HG03565 (cell line): ENCODE data around the gene DNM1.
A peak's percentile ranks its signal among the peaks of the same experiment; 100 is the strongest.

Experiments
- ATAC-seq: cut with Tn5 transposase; IDR thresholded peaks from one replicate; pipeline ENCODE4 v1.9.1; 2021; ENCODE audit warnings: mild to moderate bottlenecking, moderate library complexity; ENCODE audit not compliant: unreplicated experiment

The DNM1 gene

DNA sequence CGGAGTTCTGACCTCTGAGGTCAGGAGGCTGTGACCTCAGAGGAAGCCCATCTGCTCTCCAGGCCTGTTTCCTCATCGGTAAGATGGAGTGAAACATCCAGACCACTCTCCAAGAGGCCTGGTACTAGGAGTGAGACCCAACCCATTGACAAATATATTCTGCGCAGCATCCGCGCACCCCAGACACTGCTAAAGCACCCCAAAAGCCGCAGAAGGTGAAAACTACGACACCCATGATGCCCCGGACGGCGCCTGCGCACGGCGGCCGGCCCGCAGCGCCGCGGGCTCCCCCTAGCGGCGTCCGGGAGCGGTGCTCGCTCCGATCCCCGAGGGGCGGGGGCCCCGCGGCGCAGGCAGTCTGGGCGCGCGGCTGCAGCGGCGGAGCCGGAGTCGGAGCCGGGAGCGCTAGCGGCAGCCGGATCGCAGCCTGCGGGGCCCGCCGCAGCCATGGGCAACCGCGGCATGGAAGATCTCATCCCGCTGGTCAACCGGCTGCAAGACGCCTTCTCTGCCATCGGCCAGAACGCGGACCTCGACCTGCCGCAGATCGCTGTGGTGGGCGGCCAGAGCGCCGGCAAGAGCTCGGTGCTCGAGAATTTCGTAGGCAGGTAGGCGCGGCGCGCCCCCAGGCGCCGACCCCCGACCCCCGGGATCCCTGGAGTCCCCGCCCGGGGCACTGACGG is at the start of gene DNM1:
TSS of gene DNM1 (plus strand) at position 356 of the 683 bp plus-strand sequence. CDS start at position 448, 92 bp downstream.
- peak; percentile 75 for ATAC-seq

DNA sequence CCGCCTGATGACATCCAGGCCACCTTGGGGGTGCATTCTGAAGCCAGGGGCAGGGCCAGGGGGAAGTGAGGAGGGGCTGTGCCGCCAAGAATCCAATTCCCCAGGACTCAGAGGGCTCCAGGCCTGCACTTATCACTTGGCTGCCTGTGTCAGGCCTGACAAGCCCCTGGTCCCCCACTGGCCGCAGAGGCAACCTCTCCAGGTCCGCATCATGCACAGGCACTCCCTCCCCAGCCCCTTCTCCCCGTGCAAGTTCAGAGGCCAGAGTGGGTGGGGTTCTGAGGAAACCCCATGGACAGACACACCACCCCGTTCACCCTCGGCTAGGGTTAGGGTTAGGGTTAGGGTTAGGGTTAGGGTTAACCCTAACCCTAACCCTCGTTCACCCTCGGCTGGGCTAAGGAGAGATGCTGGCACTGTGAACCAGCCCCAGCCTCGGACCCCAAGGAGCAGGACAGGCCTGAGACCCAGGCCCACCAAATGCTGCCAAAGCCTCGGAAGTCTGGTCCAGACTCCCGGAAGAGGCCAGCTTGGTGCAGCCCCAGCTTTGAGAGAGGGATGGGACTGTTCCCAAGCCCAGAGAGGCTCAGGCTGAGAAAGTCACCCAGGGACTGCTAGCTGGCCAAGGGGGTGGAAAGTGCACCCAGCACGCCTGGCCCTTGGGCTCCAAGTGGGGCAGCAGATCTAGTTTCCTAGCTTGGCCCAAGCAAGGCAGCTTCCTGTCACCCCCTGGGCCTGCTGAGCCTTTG is 49.1 kb upstream of the DNM1 start:
- no peak for ATAC-seq

DNA sequence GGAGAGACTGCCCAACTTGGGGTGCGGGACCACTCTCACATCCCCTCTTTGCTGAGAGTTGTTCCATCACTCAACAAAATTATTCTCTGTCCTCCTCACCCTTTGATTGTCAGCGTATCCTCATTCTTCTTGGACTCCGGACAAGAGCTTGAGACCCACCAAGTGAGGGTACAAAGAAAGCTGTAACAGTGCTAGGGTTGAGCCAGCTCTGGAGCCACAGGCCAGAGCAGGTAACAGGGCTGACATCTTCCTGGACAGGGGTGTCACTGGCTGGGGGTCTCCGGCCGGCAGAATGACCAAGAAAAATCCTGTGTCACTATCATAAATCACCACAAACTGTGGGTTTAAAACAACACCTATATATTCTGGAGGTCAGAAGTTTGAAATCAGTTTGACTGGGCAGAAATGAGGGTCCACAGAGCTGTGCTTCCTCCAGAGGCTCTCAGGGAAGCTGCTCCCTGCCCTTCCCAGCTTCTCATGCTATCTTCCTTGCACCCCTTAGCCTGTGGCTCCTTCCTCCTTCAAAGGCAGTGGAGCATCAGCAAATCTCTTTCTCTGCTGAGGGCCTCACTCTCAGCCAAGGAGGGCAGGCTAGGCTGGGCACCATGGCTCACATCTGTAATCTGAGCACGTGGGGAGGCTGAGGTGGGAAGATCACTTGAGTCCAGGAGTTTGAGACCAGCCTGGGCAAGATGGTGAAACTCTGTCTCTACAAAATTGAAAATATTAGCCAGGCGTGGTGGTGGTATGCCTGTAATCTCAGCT is 47.3 kb upstream of the DNM1 start:
- ATAC-seq = no peak

DNA sequence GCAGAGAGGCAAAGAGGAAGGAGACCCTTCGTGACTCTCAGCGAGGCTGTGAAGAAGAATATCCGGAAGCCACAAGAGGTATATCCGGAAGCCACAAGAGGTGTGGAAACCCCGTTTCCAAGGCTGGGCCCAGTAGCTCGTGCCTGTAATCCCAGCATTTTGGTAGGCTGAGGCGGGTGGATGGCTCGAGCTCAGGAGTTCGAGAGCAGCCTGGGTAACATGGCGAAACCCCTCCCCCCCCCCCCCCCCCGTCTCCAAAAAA is 43.7 kb upstream of the DNM1 start:
- no peak for ATAC-seq

DNA sequence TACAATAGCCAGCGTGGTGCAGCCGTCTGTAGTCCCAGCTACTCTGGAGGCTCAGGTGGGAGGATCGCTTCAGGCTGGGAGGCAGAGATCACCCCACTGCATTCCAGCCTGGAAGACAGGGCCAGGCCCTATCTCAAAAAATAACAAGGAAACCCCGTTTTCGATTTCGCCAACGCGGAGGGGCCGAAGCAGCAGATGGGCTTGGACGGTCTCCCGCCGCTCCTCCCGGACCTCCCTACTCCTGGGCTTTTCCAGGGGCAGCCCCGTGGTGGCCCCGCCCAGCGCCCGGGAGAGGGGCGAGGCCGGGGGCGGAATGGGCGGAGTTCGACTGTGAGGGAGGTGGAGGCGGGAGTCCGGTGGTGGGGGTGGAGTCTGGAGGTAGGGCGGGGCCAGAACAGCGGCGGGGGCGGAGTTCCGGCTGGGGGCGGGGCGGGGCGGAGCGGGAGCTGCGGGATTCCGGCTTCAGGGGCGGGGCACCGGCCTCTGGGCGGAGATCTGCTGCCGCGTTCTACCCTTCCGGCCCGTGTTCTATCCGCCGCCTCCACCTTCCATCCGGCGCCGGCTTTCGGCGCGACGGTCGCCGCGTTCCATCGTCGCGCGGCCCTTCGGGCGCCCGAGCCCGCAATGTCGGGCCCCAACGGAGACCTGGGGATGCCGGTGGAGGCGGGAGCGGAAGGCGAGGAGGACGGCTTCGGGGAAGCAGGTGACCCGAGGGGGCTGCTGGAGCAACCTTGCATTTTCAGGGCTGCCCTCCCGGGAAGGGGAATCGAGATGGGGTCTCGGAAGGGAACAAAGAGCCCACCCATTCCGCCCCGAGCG is 43.2 kb upstream of the DNM1 start, which contains the start of gene BBLN:
TSS of gene BBLN (plus strand) at position 482 of the 819 bp plus-strand sequence. CDS start at position 625, 143 bp downstream.
- ATAC-seq = peak; percentile 70

DNA sequence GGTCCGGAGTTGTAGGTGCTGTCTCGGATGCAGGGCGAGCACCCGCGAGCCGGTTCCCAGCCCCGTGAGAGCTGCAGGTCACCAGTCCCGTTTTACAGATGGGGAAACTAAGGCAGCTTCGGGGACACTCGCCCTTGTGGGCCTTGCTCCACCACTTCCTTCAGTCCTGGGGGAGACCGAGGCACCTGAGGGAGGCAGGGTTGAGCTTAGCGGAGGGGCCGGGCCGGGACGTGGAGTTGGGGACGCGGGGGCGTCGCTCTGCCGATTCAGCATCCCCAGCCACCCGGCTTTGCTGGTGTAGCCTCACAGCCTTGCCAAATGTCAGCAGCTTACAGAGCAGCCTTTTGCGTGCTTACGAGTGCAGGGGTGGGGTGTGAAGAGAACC is 42.6 kb upstream of the DNM1 start:
- peak; percentile 4 for ATAC-seq

DNA sequence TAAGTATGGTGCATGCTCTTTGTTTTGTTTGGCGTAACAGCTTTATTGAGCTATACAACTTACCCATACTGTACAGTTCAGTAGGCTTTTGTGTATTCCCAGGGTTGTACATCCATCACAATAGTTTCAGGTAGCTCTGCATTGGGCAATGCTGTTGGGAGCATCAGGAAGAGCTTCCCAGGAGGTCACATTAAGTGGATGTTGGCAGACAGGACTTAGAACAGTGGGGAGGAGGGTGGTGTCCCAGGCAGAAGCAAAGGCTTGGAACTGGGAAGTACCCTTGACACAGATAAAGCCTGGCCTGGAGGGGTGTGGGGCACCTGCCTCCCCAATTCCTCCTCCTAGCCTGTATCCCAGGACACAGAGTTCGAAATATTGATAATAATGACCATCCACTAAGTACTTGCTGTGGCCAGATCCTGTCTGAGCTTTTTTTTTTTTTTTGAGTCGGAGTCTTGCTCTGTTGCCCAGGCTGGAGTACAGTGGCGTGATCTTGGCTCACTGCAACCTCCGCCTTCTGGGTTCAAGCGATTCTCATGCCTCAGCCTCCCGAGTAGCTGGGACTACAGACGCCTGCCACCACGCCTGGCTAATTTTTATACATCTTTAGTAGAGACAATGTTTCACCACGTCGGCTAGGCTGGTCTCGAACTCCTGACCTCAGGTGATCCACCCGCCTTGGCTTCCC is 41.8 kb upstream of the DNM1 start:
- ATAC-seq = no peak

DNA sequence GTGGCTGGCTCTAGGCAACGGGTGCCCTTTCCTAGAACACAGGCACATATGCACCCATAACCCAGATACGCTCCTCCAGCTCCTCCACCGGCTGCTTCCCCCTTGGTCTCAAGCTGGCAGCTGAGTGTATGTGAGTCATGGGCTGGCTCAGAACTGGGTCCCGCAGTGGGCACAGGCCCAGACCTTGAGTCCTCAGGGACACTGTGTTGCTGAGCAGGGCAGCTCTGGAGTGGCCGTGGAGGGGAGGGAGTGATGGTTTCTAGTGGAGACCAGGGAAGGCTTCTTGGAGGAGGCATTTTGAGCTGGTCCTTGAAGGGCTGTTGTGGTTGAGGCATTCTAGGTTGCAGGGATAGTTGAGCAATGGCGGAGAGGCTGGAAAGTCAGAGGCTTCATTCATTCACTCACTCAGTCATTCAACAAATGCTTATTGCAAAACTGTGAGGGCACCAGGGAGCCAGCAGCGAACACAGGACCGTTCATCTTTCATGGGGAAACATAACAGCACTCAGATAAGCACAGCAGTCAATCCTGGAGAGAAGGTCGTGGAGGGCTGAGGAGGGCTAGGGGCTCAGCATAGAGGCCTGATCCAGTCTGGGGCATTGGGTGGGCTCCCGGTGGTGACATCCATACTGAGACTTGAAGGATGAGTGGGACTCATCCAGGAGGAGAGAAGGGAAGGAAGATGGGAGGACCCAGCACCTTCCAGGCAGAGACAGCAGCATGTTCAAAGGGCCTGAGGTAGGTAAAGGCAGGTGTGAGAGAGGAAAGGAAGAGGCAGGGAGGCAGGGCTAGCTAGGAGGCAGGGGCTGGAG is 40.8 kb upstream of the DNM1 start:
- ATAC-seq = no peak

DNA sequence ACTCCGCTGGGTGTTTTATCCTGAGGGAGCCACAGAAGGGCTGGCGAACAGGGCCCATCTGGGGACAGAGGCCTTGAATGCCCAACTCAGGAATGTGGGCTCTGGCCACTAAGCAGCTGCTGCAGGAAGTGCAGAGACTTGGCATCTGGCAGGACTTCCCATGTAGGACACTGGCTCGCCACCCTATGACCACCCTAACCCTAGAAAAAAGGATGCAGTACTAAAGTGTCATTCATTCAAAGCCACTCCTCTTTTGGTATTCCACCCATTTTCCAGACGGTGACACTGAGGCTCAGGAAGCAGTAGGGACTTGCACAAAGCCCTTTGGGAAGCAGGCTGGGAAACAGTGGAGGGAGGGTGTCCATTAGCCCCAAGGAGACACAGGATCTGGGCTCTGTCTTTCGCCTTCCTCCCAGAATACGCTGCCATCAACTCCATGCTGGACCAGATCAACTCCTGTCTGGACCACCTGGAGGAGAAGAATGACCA is 40.1 kb upstream of the DNM1 start:
- no peak for ATAC-seq

DNA sequence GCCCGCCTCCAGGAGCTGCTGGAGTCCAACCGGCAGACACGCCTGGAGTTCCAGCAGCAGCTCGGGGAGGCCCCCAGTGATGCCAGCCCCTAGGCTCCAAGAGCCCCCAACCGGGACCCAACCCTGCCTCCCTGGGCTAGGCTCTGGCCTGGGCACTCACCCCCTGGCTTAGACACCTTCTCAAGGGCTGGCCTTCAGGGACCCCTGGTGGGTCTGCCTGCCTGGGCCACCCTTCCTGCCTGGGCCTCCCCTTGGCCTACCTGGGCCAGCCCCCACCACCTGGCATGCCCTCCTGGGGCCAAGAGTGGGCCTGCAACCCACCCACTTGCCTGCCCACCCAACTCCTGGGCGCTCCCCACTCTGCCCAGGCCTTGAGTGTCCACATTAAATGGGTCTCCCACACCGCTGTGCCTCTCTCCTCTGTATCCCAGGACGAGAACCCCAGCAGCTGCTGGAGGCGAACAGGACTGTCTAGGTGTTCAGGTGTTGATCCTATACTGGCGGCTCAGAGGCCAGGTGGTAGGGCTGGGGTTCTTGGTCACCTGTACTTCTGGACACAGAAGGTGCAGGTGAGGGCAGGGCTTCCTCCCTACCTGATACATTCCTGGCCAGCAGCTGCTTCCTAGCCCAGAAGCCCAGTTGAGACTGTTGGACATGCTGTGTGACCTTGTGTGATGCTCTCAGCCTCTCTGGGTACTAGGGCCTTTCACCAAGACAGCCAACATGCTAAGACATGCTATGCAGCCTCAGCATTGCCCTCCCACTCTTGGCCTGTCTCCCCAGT is 39.5 kb upstream of the DNM1 start:
- no peak for ATAC-seq

DNA sequence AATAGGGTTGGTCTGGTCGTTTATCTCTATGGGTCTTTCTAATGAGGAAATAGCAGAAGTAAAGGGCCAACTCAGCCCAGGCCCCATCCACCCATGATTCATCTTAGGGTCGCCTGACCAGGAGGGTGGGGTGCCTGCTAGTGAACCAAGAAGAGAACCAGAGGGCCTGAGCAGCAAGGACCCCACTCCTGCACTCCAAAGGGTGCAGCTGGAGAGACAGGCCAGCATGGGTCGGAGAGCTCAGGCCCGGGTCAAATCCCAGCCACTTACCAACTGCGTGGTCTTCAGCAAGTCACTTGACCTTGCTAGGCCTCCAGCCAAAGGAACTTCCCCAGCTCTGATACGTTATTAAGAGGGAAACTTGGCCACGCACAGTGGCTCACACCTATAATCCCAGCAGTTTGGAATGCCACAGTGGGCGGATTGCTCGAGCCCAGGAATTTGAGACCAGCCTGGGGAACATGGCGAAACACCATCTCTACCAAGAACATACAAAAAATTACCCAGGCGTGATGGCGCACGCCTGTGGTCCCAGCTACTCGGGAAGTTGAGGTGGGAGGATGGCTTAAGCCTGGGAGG is 38.8 kb upstream of the DNM1 start:
- ATAC-seq = no peak

DNA sequence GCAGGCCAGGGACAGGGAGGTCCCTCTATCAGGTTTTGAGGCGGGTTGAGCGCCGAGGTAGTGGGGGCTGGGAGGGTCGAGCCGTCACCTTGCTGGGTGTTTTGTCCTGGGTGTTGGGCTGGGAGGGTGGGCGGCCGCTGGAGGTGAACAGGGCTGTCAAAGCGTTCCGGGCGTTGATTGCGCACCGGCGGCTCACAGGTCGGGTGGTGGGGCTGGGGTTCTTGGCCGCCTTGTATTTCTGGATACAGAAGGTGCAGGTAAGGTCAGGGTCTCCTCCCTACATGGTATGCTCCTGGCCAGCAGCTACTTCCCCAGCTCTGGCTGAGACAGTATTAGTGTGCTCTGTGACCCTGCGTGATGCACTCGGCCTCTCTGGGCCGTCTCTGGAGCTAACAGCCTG is 37.0 kb upstream of the DNM1 start:
- no peak for ATAC-seq

DNA sequence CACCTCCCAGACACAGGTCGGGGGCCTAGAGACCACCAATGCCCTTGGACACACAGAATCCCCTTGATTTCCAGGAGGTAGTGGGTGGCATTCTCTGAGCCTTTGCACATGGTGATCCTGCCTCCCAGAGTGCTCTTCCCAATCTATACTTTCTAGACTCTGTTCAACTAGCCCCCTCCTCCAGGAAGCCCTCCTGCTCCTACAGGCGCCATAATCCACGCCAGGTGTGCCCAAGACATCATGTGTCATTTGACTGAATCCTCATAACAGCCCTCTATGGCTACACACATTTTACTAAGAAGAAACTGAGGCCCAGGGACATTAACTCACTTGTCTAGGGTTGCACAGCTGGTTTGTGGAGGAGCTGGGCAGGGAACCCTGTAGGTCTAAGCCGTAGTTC is 36.0 kb upstream of the DNM1 start:
- ATAC-seq = no peak

DNA sequence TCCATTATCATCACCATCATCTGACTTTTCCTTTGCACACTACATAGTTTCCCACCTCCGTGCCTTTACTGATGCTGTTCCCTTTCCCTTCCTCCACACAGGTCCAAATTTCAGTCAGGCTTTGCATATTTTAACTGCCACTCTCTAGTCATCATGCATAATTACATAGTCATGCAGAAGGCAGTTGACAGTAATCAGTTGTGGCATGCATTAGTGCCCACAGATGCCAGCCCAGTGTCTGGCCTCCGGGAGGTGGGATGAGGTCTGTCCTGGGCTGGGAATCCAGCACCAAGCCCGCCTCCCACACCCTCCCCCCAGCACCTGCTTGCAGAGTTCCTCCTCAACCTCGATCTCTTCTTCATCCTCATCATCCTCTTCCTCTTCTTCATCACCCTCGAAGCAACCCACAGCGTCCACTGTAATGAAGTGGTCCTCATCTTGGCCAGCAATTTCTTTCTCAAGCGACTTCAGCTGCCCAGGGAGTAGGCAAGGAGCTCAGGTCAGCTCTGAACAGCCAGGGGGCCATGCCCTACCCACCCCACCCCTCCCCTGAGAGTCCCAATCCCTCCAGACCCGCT is 34.4 kb upstream of the DNM1 start:
- ATAC-seq = no peak

DNA sequence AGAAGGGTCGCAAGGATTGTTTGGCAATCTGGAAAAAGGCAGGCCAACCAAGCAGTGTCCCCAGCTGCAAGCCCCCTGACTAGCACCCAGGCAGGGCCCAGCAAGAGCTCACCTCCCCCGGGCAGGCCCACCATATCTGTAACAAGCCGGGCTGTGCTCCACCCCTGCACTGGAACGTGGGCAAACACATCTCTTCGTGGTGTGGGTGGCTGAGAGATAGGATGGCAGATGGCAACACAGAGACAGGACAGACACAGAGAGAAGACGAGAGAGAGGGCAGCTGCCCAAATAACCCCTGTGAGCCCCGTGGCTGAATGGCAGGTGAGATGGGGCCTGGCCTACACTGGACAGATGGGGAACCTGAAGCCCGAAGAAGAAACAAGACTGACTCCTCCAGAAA is 33.7 kb upstream of the DNM1 start:
- ATAC-seq = no peak

DNA sequence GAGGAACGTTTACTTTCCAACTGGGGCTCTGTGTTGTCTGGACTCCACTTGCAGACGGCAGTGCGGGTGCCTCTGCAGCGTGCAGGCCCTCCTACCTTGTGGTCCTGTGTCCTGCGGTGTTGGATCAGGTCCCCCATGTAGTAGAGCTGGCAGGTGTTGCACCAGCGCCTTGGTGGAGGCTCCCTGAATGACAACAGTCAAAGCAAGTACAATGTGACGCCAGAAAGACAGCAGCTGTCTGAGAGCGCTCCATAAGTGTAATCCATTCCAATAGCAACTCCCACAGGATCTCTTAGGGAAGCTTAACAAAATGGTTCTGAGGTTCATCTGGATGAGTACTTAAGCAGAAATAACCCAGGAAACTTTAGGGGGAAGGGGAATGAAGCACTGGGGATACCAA is 33.3 kb upstream of the DNM1 start:
- no peak for ATAC-seq

DNA sequence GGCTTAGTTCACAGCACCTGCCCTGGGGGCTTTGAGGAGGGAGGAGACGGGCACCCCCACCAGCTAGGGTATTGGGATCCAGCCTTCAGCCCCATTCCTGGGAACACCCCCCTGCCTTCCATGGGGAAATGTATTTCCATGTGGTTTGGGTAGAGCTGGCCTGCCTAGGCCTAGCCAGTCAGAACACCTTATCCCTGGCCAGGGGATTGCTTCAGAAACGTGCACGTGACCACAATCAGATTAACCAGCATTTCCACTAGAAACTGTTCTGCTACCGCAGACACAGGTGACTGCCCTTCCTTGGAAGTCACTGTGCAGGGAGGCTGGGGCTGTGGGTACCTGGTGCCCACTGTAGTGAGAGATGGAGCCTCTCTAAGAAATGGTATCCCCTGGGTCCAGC is 29.1 kb upstream of the DNM1 start:
- ATAC-seq = no peak

DNA sequence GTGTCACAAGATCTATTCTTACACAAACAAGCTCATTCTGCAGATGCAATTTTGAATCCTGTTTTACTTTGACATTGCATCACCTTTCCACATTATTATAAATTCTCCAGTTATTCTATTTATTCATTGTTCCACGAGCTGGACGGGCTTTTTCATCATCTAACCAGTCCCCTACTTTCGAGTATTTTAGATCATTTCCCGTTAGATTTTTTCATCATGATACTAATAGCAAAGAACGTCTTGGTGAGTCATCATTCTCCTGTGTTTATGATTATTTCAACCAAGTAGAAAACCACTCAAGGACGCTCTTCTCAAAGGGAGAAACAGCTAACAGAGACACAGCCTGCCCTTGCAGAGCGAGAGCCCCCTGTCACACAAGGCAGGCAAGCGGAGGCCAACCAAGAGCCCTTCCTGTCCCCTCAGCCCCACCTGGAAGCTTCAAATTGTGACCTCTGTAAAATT is 28.0 kb upstream of the DNM1 start:
- no peak for ATAC-seq
